HepG2 (cell line): ENCODE measurements around the gene CSNK1D. TPM values are rescaled to one million over a fixed set of nuclear protein-coding genes. Genes with fewer than 3 reads are reported as not detected.

Experiments
- BRD4 ChIP-seq: sonication (generic); formaldehyde crosslinking; IDR thresholded peaks from 2 replicates; pipeline ENCODE4 v1.4.0; 2020; ENCODE audit warnings: missing genetic modification reagents
- CAMTA2 ChIP-seq: sonication (generic); formaldehyde crosslinking; IDR thresholded peaks from 2 replicates; pipeline ENCODE4 v1.4.0; 2020; ENCODE audit warnings: mild to moderate bottlenecking, missing genetic modification reagents, borderline replicate concordance
- CC2D1A ChIP-seq: sonication (generic); formaldehyde crosslinking; IDR thresholded peaks from 2 replicates; pipeline ENCODE4 v1.8.1; 2023; ENCODE audit warnings: mild to moderate bottlenecking, missing genetic modification reagents
- E2F2 ChIP-seq: sonication (generic); formaldehyde crosslinking; IDR thresholded peaks from 2 replicates; pipeline ENCODE4 v1.4.0; 2020; ENCODE audit warnings: missing genetic modification reagents, borderline replicate concordance
- EP300 ChIP-seq, 3 experiments: sonication (generic) in 1 of 3; formaldehyde crosslinking in 1 of 3; IDR thresholded peaks; 2 replicates each; pipeline versions ENCODE4 v1.5.1 to v1.6.1; 2011 to 2020; ENCODE audit warnings: low read depth in 2 of 3, low read length in 2 of 3, borderline replicate concordance in 1 of 3, improper control_type of control experiment in 1 of 3, mild to moderate bottlenecking in 1 of 3, missing genetic modification reagents in 1 of 3, moderate library complexity in 1 of 3
- FOXO1 ChIP-seq: sonication (generic); formaldehyde crosslinking; IDR thresholded peaks from 2 replicates; pipeline ENCODE4 v1.4.0; 2020; ENCODE audit warnings: missing genetic modification reagents
- FUBP1 ChIP-seq: sonication (generic); formaldehyde crosslinking; IDR thresholded peaks from 2 replicates; pipeline ENCODE4 v1.5.1; 2020; ENCODE audit warnings: missing genetic modification reagents, mild to moderate bottlenecking, borderline replicate concordance
- GZF1 ChIP-seq: sonication (generic); formaldehyde crosslinking; IDR thresholded peaks from 2 replicates; pipeline ENCODE4 v1.5.1; 2020; ENCODE audit warnings: mild to moderate bottlenecking, missing genetic modification reagents
- HDAC6 ChIP-seq: fragments of 200-600 bp; sonication (generic); IDR thresholded peaks from 2 replicates; pipeline ENCODE4 v1.7.0; 2017; ENCODE audit warnings: mild to moderate bottlenecking, antibody characterized with exemption, low read length, low read depth
- IRF2 ChIP-seq: IDR thresholded peaks from 2 replicates; pipeline ENCODE4 v1.6.1; 2018; ENCODE audit warnings: missing genetic modification reagents, missing compliant biosample characterization
- KDM1A ChIP-seq: IDR thresholded peaks from 2 replicates; pipeline ENCODE4 v1.6.1; 2016; ENCODE audit warnings: missing compliant biosample characterization
- NRL ChIP-seq: sonication (generic); formaldehyde crosslinking; IDR thresholded peaks from 2 replicates; pipeline ENCODE4 v1.5.0; 2020; ENCODE audit warnings: missing genetic modification reagents, mild to moderate bottlenecking, moderate library complexity, borderline replicate concordance
- PLRG1 ChIP-seq: fragments of 450-650 bp; conservative IDR thresholded peaks from 2 replicates; pipeline ENCODE4 v1.6.1; 2016
- POLR2AphosphoS2 ChIP-seq: IDR thresholded peaks from 2 replicates; pipeline ENCODE4 v1.6.1; 2011; ENCODE audit warnings: low read depth, low read length, improper control_type of control experiment
- RAD21 ChIP-seq: fragments of 450-650 bp; formaldehyde crosslinking; IDR thresholded peaks from 2 replicates; pipeline ENCODE4 v1.5.0; 2020; ENCODE audit warnings: mild to moderate bottlenecking
- RARA ChIP-seq: IDR thresholded peaks from 2 replicates; pipeline ENCODE4 v1.6.1; 2016; ENCODE audit warnings: missing genetic modification reagents, missing compliant biosample characterization
- SMARCC2 ChIP-seq: fragments of 450-650 bp; IDR thresholded peaks from 2 replicates; pipeline ENCODE4 v1.6.1; 2017; ENCODE audit warnings: antibody characterized with exemption, mild to moderate bottlenecking
- ZBTB25 ChIP-seq: IDR thresholded peaks from 2 replicates; pipeline ENCODE4 v1.6.1; 2018; ENCODE audit warnings: missing genetic modification reagents
- ZFY ChIP-seq: sonication (generic); formaldehyde crosslinking; IDR thresholded peaks from 2 replicates; pipeline ENCODE4 v1.4.0; 2020; ENCODE audit warnings: missing genetic modification reagents
- ZMAT5 ChIP-seq: sonication (generic); formaldehyde crosslinking; IDR thresholded peaks from 2 replicates; pipeline ENCODE4 v1.5.0; 2020; ENCODE audit warnings: mild to moderate bottlenecking, low read depth, missing genetic modification reagents, borderline replicate concordance
- ZNF224 ChIP-seq: sonication (generic); formaldehyde crosslinking; IDR thresholded peaks from 2 replicates; pipeline ENCODE4 v1.5.0; 2020; ENCODE audit warnings: mild to moderate bottlenecking, missing genetic modification reagents
- ZNF256 ChIP-seq: sonication (generic); formaldehyde crosslinking; conservative IDR thresholded peaks from 2 replicates; pipeline ENCODE4 v1.4.0; 2020; ENCODE audit warnings: missing genetic modification reagents
- ZNF430 ChIP-seq: sonication (generic); formaldehyde crosslinking; IDR thresholded peaks from 2 replicates; pipeline ENCODE4 v1.9.0; 2021; ENCODE audit warnings: mild to moderate bottlenecking, missing genetic modification reagents
- ZNF468 ChIP-seq: sonication (generic); formaldehyde crosslinking; IDR thresholded peaks from 2 replicates; pipeline ENCODE4 v1.8.0; 2022; ENCODE audit warnings: mild to moderate bottlenecking, moderate library complexity, missing genetic modification reagents
- ZNF598 ChIP-seq: sonication (generic); formaldehyde crosslinking; IDR thresholded peaks from 2 replicates; pipeline ENCODE4 v1.5.1; 2020; ENCODE audit warnings: mild to moderate bottlenecking, missing genetic modification reagents, borderline replicate concordance
- ZNF703 ChIP-seq: sonication (generic); formaldehyde crosslinking; IDR thresholded peaks from 2 replicates; pipeline ENCODE4 v1.5.1; 2020; ENCODE audit warnings: missing genetic modification reagents, mild to moderate bottlenecking, moderate library complexity, borderline replicate concordance
- polyA plus RNA-seq, 8 experiments: library from polyadenylated mRNA; depleted of rRNA in 3 of 8; stranded (reverse) in 7 of 8; unstranded in 1 of 8; fragments of >200 nt; fragmentation: Illumina TruSeq in 4 of 8; extraction: Trizol in 4 of 8; gene quantifications; 2 replicates each; pipeline versions ENCODE4 v1.2.1 to v1.2.3, GENCODE V29; 2011 to 2016; ENCODE audit warnings: low read depth in 4 of 8, missing spikeins in 1 of 8, mixed read lengths in 1 of 8; ENCODE audit not compliant: insufficient read depth in 1 of 8
- total RNA-seq, 5 experiments: library from RNA; depleted of rRNA; stranded (reverse); fragments of >200 nt; fragmentation: Illumina TruSeq; extraction: Trizol; gene quantifications; 2 replicates each; pipeline ENCODE4 v1.2.3, GENCODE V29; 2016; ENCODE audit warnings: low read depth in 1 of 5

CSNK1D gene
- total and polyA plus RNA-seq, 2 of the 13 experiments (the other 11 are each of a cell fraction or from before 2014, with no cell fraction given) = 31.5 to 128 TPM

- TF ChIP-seq ZNF256 (CRISPR knock-in tag) = no peak; the same call in 1 of the 2 replicates
- peak; percentile 97 for TF ChIP-seq GZF1
- peak; percentile 86 for TF ChIP-seq ZFY
- no peak for TF ChIP-seq SMARCC2
- no peak; the same call in 1 of the 2 replicates for TF ChIP-seq ZNF703 (CRISPR knock-in tag)
- TF ChIP-seq RARA (CRISPR knock-in tag) = peak; percentile 87
- TF ChIP-seq KDM1A = 0 out of 2 replicates have a peak, but pooled peaks have one; percentile 4
- no peak for TF ChIP-seq PLRG1
- TF ChIP-seq E2F2 (CRISPR knock-in tag) = no peak
- TF ChIP-seq RAD21 (CRISPR knock-in tag) = peak; percentile 37; the same call in 1 of the 2 replicates
- TF ChIP-seq HDAC6 = no peak
- TF ChIP-seq POLR2AphosphoS2 = no peak
- peak; percentile 61; the same call in 1 of the 2 replicates for TF ChIP-seq FOXO1 (CRISPR knock-in tag)
- TF ChIP-seq NRL (CRISPR knock-in tag) = peak; percentile 55
- no peak for TF ChIP-seq FUBP1 (CRISPR knock-in tag)
- TF ChIP-seq IRF2 (CRISPR knock-in tag) = peak; percentile 61; the same call in 1 of the 2 replicates
- no peak for TF ChIP-seq CC2D1A
- peak; percentile 42; the same call in 1 of the 2 replicates for TF ChIP-seq ZNF598 (CRISPR knock-in tag)
- no peak for TF ChIP-seq ZMAT5 (CRISPR knock-in tag)
- peak; percentile 38; the same call in 1 of the 2 replicates for TF ChIP-seq ZBTB25 (CRISPR knock-in tag)
- TF ChIP-seq ZNF430 (CRISPR knock-in tag) = peak; percentile 90; the same call in 1 of the 2 replicates
- TF ChIP-seq ZNF468 (CRISPR knock-in tag) = peak; percentile 81; the same call in 1 of the 2 replicates
- TF ChIP-seq BRD4 (CRISPR knock-in tag) = no peak; the same call in 1 of the 2 replicates
- TF ChIP-seq EP300 (IDR thresholded peaks at IDR 0.05; ENCODE audit: low read depth in 2 of 2, low read length in 2 of 2) = peak; percentile 34 to 78; a peak in 3 of 4 replicates
- peak; percentile 67; the same call in 1 of the 2 replicates for TF ChIP-seq EP300 (CRISPR knock-in tag; IDR thresholded peaks at IDR 0.05; ENCODE audit: borderline replicate concordance)
- no peak; the same call in 1 of the 2 replicates for TF ChIP-seq ZNF224
- no peak for TF ChIP-seq CAMTA2 (CRISPR knock-in tag)
Measured at GRCh38 chr17:82231562-82232321, 41.8 kb downstream of the CSNK1D start (continued).
